GM23248 (cell line): ENCODE measurements around the gene NKAIN2.

ENCODE experiments used
- EZH2 ChIP-seq: fragments of 200-600 bp; sonication (generic); IDR thresholded peaks from 2 replicates; pipeline ENCODE4 v1.6.1; 2018; ENCODE audit warnings: antibody characterized with exemption, mild to moderate bottlenecking; ENCODE audit not compliant: insufficient read depth, poor library complexity, severe bottlenecking
- EZH2phosphoT487 ChIP-seq: fragments of 200-600 bp; sonication (generic); IDR thresholded peaks from 2 replicates; pipeline ENCODE4 v1.6.1; 2018; ENCODE audit warnings: antibody characterized with exemption, moderate library complexity, mild to moderate bottlenecking, low read depth; ENCODE audit not compliant: insufficient read depth

GRCh38 chr6:124199286-124199685, 395.6 kb downstream of the NKAIN2 start:
- TF ChIP-seq EZH2: no peak
- no peak for TF ChIP-seq EZH2phosphoT487
